IMR-90 (cell line): Measurements from ENCODE around the gene WBP1.

Experiments
- CTCF ChIP-seq: conservative IDR thresholded peaks from 2 replicates; pipeline ENCODE4 v1.5.1; 2012; ENCODE audit warnings: mild to moderate bottlenecking, low read depth, low read length, improper control_type of control experiment
- MXI1 ChIP-seq: IDR thresholded peaks from 2 replicates; pipeline ENCODE4 v1.6.1; 2012; ENCODE audit warnings: low read depth, mild to moderate bottlenecking, low read length, moderate library complexity, borderline replicate concordance
- POLR2A ChIP-seq: IDR thresholded peaks from 2 replicates; pipeline ENCODE4 v1.6.1; 2012; ENCODE audit warnings: mild to moderate bottlenecking, low read depth, low read length
- RFX5 ChIP-seq: IDR thresholded peaks from 2 replicates; pipeline ENCODE4 v1.8.0; 2012; ENCODE audit warnings: low read depth, mild to moderate bottlenecking, low read length, moderate library complexity

GRCh38 chr2:74505448-74506246, 47.4 kb downstream of the WBP1 start:
- TF ChIP-seq POLR2A (no peak), CTCF (no peak), MXI1 (no peak), RFX5 (no peak)
